SK-N-SH treated with all-trans-retinoic acid at 6 μM for 48 hours (cell line): ENCODE results near the gene FUBP3.

Source experiments
- CSDC2 ChIP-seq: fragments of 250-450 bp; sonication (Bioruptor Pico); IDR thresholded peaks from 2 replicates; pipeline ENCODE4 v1.5.0; 2020; ENCODE audit warnings: mild to moderate bottlenecking, moderate library complexity
- ESRRG ChIP-seq: fragments of 250-450 bp; sonication (Bioruptor Pico); IDR thresholded peaks from 2 replicates; pipeline ENCODE4 v1.6.1; 2021; ENCODE audit warnings: mild to moderate bottlenecking
- PPARA ChIP-seq: fragments of 250-450 bp; sonication (Bioruptor Pico); IDR thresholded peaks from 2 replicates; pipeline ENCODE4 v1.5.0; 2020; ENCODE audit warnings: mild to moderate bottlenecking, borderline replicate concordance

DNA sequence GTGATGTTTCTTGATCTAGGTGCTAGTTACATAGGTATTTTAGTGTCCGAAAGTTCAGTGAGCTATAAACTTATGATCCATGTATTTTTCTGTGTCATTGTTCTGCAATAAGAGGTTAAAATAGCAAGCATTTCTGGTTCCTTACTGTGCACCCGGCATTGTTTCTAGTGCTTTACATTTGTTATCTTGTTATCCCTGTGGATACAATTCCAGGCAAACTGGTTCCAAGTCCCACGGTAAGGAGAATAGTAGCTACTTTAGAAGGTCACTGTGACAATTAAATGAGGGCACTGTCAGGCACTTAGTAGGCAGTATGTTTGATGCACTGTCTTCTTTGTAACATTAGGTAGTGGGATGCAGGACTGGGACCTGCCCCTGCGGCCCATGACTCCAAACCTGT, 9.0 kb downstream of the FUBP3 start:
- TF ChIP-seq CSDC2 (CRISPR knock-in tag), result no peak
- TF ChIP-seq ESRRG (CRISPR knock-in tag), result no peak
- no peak for TF ChIP-seq PPARA (CRISPR knock-in tag)
